H9 (cell line): Measurements from ENCODE around the gene KIAA1614. TPM values are rescaled to one million over a fixed set of nuclear protein-coding genes. Genes with fewer than 3 reads are reported as not detected.
A peak's percentile ranks its signal among the peaks of the same experiment; 100 is the strongest.

Experiments
- DNase-seq: peaks from one replicate; pipeline ENCODE4 v3.0.0-alpha.2; 2017
- H2AFZ ChIP-seq: one replicate; pipeline ENCODE4 v1.6.1; 2013; ENCODE audit warnings: mild to moderate bottlenecking, low read length, control low read depth, moderate library complexity
- H2AK5ac ChIP-seq: 2 replicates; pipeline ENCODE4 v1.6.1; 2013; ENCODE audit warnings: low read length, control low read depth, mixed read lengths; ENCODE audit not compliant: insufficient read length
- H2BK120ac ChIP-seq: one replicate; pipeline ENCODE4 v1.6.1; 2013; ENCODE audit warnings: low read depth, mild to moderate bottlenecking, low read length, control low read depth, inconsistent platforms; ENCODE audit not compliant: poor library complexity, severe bottlenecking
- H2BK12ac ChIP-seq: 2 replicates; pipeline ENCODE4 v1.6.1; 2013; ENCODE audit warnings: low read length, control low read depth, mixed read lengths, low read depth; ENCODE audit not compliant: insufficient read length
- H2BK15ac ChIP-seq: 2 replicates; pipeline ENCODE4 v1.6.1; 2013; ENCODE audit warnings: low read depth, low read length, control low read depth
- H2BK20ac ChIP-seq: one replicate; pipeline ENCODE4 v1.6.1; 2013; ENCODE audit warnings: low read depth, mild to moderate bottlenecking, low read length, control low read depth, inconsistent platforms; ENCODE audit not compliant: poor library complexity, severe bottlenecking
- H2BK5ac ChIP-seq: 2 replicates; pipeline ENCODE4 v1.6.1; 2013; ENCODE audit warnings: low read length, control low read depth, mixed read lengths; ENCODE audit not compliant: insufficient read length
- H3K14ac ChIP-seq: 2 replicates; pipeline ENCODE4 v1.6.1; 2013; ENCODE audit warnings: low read length, control low read depth; ENCODE audit not compliant: insufficient read depth
- H3K18ac ChIP-seq: 2 replicates; pipeline ENCODE4 v1.6.1; 2013; ENCODE audit warnings: low read depth, mild to moderate bottlenecking, mixed read lengths, low read length, control low read depth; ENCODE audit not compliant: insufficient read length
- H3K23ac ChIP-seq: 2 replicates; pipeline ENCODE4 v1.6.1; 2013; ENCODE audit warnings: low read length, control low read depth, mixed read lengths, low read depth; ENCODE audit not compliant: insufficient read length
- H3K23me2 ChIP-seq: 2 replicates; pipeline ENCODE4 v1.6.1; 2013; ENCODE audit warnings: low read depth, mild to moderate bottlenecking, mixed read lengths, low read length, control low read depth; ENCODE audit not compliant: insufficient read length, poor library complexity, severe bottlenecking
- H3K27ac ChIP-seq: 2 replicates; pipeline ENCODE4 v1.5.1; 2013; ENCODE audit warnings: low read length, control low read depth, mixed read lengths, low read depth; ENCODE audit not compliant: insufficient read length
- H3K27me3 ChIP-seq: 2 replicates; pipeline ENCODE4 v1.6.1; 2013; ENCODE audit warnings: low read length, control low read depth, inconsistent platforms; ENCODE audit not compliant: insufficient read depth
- H3K4ac ChIP-seq: 2 replicates; pipeline ENCODE4 v1.6.1; 2013; ENCODE audit warnings: low read depth, mild to moderate bottlenecking, control low read depth, inconsistent platforms, low read length, moderate library complexity
- H3K4me1 ChIP-seq: 2 replicates; pipeline ENCODE4 v1.6.1; 2013; ENCODE audit warnings: low read length, control low read depth, inconsistent platforms; ENCODE audit not compliant: insufficient read depth
- H3K4me2 ChIP-seq: 2 replicates; pipeline ENCODE4 v1.6.1; 2013; ENCODE audit warnings: low read length, control low read depth, mixed read lengths; ENCODE audit not compliant: insufficient read length, insufficient read depth
- H3K56ac ChIP-seq: 2 replicates; pipeline ENCODE4 v1.6.1; 2013; ENCODE audit warnings: low read depth, mild to moderate bottlenecking, mixed read lengths, low read length, control low read depth; ENCODE audit not compliant: insufficient read length
- H3K79me1 ChIP-seq: 2 replicates; pipeline ENCODE4 v1.6.1; 2013; ENCODE audit warnings: low read depth, mild to moderate bottlenecking, moderate library complexity, low read length, control low read depth, inconsistent platforms; ENCODE audit not compliant: insufficient read depth, poor library complexity, severe bottlenecking
- H3K79me2 ChIP-seq: 2 replicates; pipeline ENCODE4 v1.6.1; 2013; ENCODE audit warnings: low read length, control low read depth, inconsistent platforms; ENCODE audit not compliant: insufficient read depth
- H3K9ac ChIP-seq: 2 replicates; pipeline ENCODE4 v1.6.1; 2013; ENCODE audit warnings: low read length, control low read depth, mixed read lengths; ENCODE audit not compliant: insufficient read length; ENCODE audit errors: extremely low read depth
- H3K9me3 ChIP-seq: one replicate; pipeline ENCODE4 v1.6.1; 2013; ENCODE audit warnings: low read depth, low read length, inconsistent platforms; ENCODE audit not compliant: control insufficient read depth
- H3T11ph ChIP-seq: one replicate; pipeline ENCODE4 v1.6.1; 2013; ENCODE audit warnings: mild to moderate bottlenecking, low read length, control low read depth, inconsistent platforms
- H4K20me1 ChIP-seq: one replicate; pipeline ENCODE4 v1.6.1; 2013; ENCODE audit not compliant: control insufficient read depth, insufficient read length, insufficient read depth
- H4K5ac ChIP-seq: 2 replicates; pipeline ENCODE4 v1.6.1; 2013; ENCODE audit warnings: low read depth, mild to moderate bottlenecking, mixed read lengths, low read length, control low read depth; ENCODE audit not compliant: insufficient read length
- H4K8ac ChIP-seq: replicated peaks from 2 replicates; pipeline ENCODE4 v1.6.1; 2013; ENCODE audit warnings: low read length, control low read depth, mixed read lengths, low read depth; ENCODE audit not compliant: insufficient read length
- H4K91ac ChIP-seq: 2 replicates; pipeline ENCODE4 v1.6.1; 2013; ENCODE audit warnings: low read depth, mild to moderate bottlenecking, moderate library complexity, mixed read lengths, low read length, control low read depth; ENCODE audit not compliant: insufficient read length
- H3K27ac Mint-ChIP-seq, 3 experiments: 2 replicates in 2 of 3; 3 replicates in 1 of 3; pipeline ENCODE4 v1.8.0; 2020 to 2021; ENCODE audit warnings: mixed read lengths in 3 of 3, mild to moderate bottlenecking in 1 of 3, moderate library complexity in 1 of 3
- H3K27me3 Mint-ChIP-seq: 2 replicates; pipeline ENCODE4 v1.8.0; 2021; ENCODE audit warnings: low read depth, mild to moderate bottlenecking, moderate library complexity, mixed read lengths
- H3K36me3 Mint-ChIP-seq, 3 experiments: 2 replicates in 2 of 3; 3 replicates in 1 of 3; pipeline ENCODE4 v1.8.0; 2020 to 2021; ENCODE audit warnings: low read depth in 3 of 3, mixed read lengths in 3 of 3; ENCODE audit not compliant: insufficient read depth in 1 of 3
- H3K4me1 Mint-ChIP-seq, 2 experiments: 2 replicates each; pipeline ENCODE4 v1.8.0; 2020; ENCODE audit warnings: mixed read lengths in 2 of 2
- H3K4me3 Mint-ChIP-seq, 2 experiments: 2 replicates in 1 of 2; 3 replicates in 1 of 2; pipeline ENCODE4 v1.8.0; 2020 to 2021; ENCODE audit warnings: mild to moderate bottlenecking in 2 of 2, mixed read lengths in 2 of 2, moderate library complexity in 1 of 2
- H3K9me3 Mint-ChIP-seq, 2 experiments: 2 replicates in 1 of 2; 3 replicates in 1 of 2; pipeline ENCODE4 v1.8.0; 2020; ENCODE audit warnings: mild to moderate bottlenecking in 2 of 2, mixed read lengths in 2 of 2, moderate library complexity in 1 of 2
- WGBS: extraction: QIAGEN DNeasy Blood & Tissue Kit; methylation state at CpG from one replicate; pipeline ENCODE4 v1.1.7; 2013; ENCODE audit warnings: missing lambda C conversion rate, low lambda C conversion rate, mixed read lengths; ENCODE audit not compliant: insufficient read length; ENCODE audit errors: extremely low coverage; 5-methylcytosine and 5-hydroxymethylcytosine counted together
- total RNA-seq: library from RNA; stranded (reverse); gene quantifications from 2 replicates; pipeline ENCODE4 v1.2.1, GENCODE V29; 2021
- TF ChIP-seq, protein P1 (sequence below): fragments of 200-600 bp; sonication (generic); conservative IDR thresholded peaks from 3 replicates; pipeline ENCODE4 v1.8.0; 2021; ENCODE audit warnings: antibody characterized with exemption, mild to moderate bottlenecking

Gene KIAA1614
- total RNA-seq, 1 experiment from 2014 or later: 1.3 TPM

- H3K9ac ChIP-seq: no peak overlapping the region
- H4K5ac ChIP-seq: no peak overlapping the region
- Mint-ChIP-seq H3K4me3 (no peak overlapping the region), H3K9me3 (peaks cover 16 to 17% of the 10 kb centered on the region in 2 experiments), H3K27me3 (no peaks in the 10 kb centered on the region), H3K27ac (peak overlapping the region in 1 of 3 experiments; percentile 77; a peak in 1 of 7 replicates), H3K36me3 (peaks cover 40 to 67% (median 44%) of the 10 kb centered on the region in 3 experiments), H3K4me1 (peaks cover 0 to 3% of the 10 kb centered on the region in 2 experiments; a peak in 1 of 4 replicates)
- no peak overlapping the region for H3K14ac ChIP-seq
- no peak overlapping the region for H3K4ac ChIP-seq
- H3K79me1 ChIP-seq: peaks cover 3% of the 10 kb centered on the region
- H3K18ac ChIP-seq: no peak overlapping the region
- no peaks in the 10 kb centered on the region for H3K4me1 ChIP-seq
- no peak overlapping the region for H2AFZ ChIP-seq
- H3T11ph ChIP-seq: no peak overlapping the region
- WGBS: no CpG with 5 or more reads among the region's 4 CpGs
- no peaks in the 10 kb centered on the region for H3K23me2 ChIP-seq
- H3K27me3 ChIP-seq: no peaks in the 10 kb centered on the region
- DNase-seq: no peak
- H2BK15ac ChIP-seq: no peak overlapping the region
- no peak overlapping the region for H2AK5ac ChIP-seq
- TF ChIP-seq, protein P1, sequence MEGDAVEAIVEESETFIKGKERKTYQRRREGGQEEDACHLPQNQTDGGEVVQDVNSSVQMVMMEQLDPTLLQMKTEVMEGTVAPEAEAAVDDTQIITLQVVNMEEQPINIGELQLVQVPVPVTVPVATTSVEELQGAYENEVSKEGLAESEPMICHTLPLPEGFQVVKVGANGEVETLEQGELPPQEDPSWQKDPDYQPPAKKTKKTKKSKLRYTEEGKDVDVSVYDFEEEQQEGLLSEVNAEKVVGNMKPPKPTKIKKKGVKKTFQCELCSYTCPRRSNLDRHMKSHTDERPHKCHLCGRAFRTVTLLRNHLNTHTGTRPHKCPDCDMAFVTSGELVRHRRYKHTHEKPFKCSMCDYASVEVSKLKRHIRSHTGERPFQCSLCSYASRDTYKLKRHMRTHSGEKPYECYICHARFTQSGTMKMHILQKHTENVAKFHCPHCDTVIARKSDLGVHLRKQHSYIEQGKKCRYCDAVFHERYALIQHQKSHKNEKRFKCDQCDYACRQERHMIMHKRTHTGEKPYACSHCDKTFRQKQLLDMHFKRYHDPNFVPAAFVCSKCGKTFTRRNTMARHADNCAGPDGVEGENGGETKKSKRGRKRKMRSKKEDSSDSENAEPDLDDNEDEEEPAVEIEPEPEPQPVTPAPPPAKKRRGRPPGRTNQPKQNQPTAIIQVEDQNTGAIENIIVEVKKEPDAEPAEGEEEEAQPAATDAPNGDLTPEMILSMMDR: no peak
- no peak overlapping the region for H2BK5ac ChIP-seq
- H3K79me2 ChIP-seq: no peaks in the 10 kb centered on the region
- no peak overlapping the region for H3K56ac ChIP-seq
- no peak overlapping the region for H2BK20ac ChIP-seq
- no peak overlapping the region for H2BK120ac ChIP-seq
- no peak overlapping the region for H2BK12ac ChIP-seq
- H4K91ac ChIP-seq: no peak overlapping the region
- H3K27ac ChIP-seq: no peak overlapping the region
- H4K20me1 ChIP-seq: no peaks in the 10 kb centered on the region
- no peak overlapping the region for H3K4me2 ChIP-seq
- no peak overlapping the region for H3K23ac ChIP-seq
- no peaks in the 10 kb centered on the region for H3K9me3 ChIP-seq
- no peak overlapping the region for H4K8ac ChIP-seq
Observed at GRCh38 chr1:180961622-180962021, 48.9 kb downstream of the KIAA1614 start.
